GM12872 (cell line): ENCODE measurements around the gene CALML5.

ENCODE experiments used
- TF ChIP-seq, protein P1 (sequence below): IDR thresholded peaks from 3 replicates; pipeline ENCODE4 v1.5.1; 2011; ENCODE audit warnings: low read depth, mild to moderate bottlenecking, low read length, moderate library complexity; ENCODE audit not compliant: insufficient read depth

The CALML5 gene

DNA sequence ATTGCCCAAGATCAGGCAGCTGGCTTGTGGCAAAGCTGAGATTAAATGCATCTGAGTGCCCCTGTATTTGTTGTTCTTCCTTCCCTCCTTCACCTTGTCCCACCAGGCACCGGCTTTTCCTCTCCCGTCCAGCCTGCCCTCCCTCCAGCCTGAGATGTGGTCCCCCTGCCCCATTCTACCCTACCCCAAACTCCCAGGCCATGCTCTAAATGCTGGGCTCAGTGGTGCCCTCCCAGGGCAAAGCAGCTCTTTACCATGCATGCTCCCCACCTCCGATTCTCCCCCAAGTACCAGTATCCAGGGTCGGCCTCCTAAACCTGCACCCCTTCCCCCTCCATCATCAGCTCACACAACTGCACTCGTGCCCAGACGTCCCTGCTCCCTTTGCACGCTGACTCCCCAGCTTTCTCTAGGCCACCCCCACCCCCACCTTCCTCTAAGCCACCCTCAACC lies 36.5 kb downstream of the CALML5 start:
- TF ChIP-seq, protein P1, sequence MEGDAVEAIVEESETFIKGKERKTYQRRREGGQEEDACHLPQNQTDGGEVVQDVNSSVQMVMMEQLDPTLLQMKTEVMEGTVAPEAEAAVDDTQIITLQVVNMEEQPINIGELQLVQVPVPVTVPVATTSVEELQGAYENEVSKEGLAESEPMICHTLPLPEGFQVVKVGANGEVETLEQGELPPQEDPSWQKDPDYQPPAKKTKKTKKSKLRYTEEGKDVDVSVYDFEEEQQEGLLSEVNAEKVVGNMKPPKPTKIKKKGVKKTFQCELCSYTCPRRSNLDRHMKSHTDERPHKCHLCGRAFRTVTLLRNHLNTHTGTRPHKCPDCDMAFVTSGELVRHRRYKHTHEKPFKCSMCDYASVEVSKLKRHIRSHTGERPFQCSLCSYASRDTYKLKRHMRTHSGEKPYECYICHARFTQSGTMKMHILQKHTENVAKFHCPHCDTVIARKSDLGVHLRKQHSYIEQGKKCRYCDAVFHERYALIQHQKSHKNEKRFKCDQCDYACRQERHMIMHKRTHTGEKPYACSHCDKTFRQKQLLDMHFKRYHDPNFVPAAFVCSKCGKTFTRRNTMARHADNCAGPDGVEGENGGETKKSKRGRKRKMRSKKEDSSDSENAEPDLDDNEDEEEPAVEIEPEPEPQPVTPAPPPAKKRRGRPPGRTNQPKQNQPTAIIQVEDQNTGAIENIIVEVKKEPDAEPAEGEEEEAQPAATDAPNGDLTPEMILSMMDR, result no peak

DNA sequence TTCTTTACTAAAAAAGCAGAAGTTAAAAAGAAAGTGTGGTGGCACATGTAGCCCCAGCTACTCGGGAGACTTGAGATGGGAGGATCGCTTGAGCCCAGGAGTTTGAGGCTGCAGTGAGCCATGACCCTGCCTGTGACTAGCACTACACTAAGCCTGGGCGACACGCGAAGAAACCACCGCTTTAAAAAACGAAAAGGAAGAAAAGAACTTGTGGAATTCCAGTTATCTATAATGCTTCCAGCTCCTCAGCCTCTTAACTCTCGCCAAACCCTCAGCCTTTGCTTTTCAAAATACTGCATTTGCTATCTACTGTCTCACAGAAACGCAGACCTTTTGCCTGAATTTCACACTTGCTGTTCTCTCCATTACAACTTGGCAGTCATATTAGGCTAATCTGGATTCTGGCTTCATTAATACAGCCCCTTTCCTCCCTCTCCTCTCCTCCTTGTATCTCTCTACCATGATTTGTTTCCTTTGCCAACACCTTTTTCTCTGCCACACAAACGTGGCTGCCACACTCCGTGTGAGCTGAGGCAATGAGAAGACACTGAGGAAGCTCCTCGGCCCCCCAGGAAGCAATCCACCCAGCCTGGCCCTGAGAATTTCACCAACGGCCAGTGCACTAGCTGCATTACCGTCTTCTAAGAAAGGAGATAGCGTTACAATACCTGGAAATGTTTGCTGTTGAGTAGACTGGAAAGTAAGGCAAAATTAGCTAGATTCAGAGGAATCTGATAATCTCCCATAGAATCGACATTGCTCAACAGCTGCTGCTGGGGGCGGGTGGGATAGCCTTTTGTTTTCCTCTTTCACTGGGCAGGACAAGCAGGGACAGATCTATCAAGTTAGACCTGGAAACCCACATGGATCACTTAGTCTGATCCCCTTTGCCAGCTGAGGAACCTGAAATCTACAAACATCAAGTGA lies 37.2 kb downstream of the CALML5 start:
- TF ChIP-seq, protein P1, result no peak

DNA sequence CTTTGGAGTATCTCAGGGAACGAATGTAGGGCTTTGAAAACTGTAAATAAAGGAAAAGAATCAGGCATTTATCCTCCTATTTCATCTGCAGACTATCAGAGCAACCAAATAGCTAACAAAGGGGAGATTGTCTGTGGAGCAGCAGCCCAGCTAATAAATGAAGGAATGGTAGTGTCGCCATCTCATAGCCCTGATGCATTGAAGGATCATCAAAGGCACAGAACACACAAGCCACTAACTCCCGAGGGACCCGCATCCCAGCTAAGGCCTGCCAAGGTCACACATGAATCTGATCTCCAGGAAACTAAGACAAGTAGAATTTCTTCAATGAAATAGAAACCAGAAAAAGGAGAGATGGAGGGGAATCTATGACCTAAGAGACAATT lies 38.2 kb downstream of the CALML5 start:
- TF ChIP-seq, protein P1, result no peak

DNA sequence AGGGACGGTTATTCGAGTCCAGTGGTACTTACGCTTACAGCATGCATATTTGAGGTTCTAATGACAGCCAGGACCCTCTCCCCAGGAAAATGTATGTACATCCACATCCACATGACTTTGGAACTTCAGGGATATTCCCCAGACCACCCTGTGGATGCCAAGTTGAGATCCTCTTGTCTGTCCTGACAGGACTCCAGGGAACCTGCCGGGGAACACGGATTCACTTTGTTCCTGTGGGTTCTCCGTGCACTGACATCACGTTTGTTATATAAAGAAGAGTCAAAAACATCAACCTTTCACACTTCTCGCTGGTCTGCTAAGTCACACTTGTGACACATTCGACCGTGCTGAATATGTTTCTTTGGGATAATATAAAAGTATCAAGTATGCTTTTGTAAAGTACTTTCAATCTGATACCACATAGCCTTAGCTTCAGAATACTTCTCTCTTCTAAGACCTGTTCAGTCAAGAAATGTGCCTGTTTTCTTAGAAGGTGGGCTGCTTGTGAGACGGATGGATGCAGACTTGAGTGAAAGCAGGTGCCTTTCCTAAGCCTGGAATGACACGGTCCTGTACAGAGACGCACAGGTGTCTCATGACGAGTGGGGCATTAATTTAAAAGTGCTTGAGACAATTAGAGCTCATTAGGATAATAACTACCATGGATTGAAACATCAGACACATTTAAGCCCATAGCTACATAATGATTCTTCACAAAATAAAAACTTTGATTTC lies 38.7 kb downstream of the CALML5 start:
- TF ChIP-seq, protein P1, result no peak

DNA sequence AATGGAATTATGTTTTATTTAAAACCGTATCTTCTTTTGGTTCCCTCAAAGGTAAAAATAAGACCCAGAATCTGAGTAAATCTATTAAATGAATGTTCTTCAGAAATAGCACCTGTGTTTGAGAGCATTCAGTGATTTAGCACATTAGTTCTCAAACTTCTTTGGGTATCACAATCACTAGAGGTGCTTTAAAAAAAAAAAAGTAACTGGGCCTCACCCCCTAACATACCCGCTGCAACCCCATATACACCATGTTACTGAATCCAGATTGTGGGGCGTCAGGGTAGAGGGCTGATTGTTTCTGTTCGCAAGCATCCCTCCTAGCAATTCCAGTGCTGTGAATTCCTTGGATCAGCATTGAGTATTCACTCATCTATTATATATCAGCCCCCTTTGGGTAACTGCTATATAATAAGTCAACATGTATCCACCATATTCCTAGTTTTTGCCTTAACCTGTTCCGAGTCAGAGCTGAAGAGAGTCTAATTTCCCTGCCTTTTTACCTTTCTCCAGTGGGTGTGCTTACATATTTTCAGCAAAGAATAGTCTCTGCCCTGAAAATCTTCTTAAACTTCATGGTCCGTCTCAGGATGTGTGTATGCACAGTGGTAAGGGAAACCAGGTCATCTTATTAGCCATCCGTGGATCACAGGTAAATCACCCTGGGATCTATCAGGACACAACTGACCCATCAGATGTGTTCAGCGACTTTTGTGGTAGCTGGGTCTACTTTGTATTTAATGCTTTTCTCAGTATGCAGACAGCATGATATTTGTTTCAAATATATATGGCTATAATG lies 40.2 kb downstream of the CALML5 start:
- TF ChIP-seq, protein P1, result no peak

DNA sequence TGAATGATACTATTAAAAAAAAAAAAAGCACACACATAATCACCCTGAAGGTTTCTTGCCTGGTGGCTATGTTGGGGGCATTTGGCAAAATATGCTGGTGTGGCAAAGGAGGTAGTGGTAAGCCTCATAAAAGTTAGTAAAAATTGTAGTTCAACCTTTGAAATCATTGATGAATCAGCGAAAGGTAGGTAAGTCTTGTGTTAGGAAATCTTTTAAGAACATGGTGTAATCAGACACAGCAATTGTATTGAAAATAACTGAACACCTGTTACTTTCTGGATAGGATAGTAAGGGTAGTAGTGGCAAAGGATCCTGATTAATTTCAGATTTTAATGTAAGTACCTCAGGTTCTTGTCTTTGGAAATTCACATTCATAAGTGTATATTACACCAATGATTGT lies 40.9 kb downstream of the CALML5 start:
- TF ChIP-seq, protein P1, result no peak

DNA sequence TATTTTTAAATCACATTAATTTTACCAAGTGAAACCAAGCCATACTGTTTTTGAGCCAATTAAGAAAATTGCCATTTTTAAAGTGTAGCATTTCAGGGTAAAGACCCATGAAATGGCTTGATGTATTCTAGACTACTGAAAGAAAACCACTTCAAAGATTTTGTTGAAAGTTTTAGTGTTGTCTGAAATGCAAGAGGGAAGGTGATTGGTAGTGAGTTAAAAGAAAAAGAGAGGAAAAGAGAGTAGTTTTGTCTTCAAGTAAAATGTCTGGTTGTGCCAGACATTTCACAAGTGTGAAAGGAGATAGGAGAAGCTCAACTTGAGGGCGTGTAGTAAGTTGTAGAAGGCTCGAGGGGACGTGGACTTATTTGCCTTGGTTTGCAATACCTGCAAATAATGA lies 41.6 kb downstream of the CALML5 start:
- TF ChIP-seq, protein P1, result no peak
